Kidney epithelial cell (primary cell): ENCODE measurements around the gene BTG1. TPM values are rescaled to one million over a fixed set of nuclear protein-coding genes. Genes with fewer than 3 reads are reported as not detected.

ENCODE experiments used
- DNase-seq: peaks from one replicate; pipeline ENCODE4 v3.0.0-alpha.2; 2010; ENCODE audit warnings: low read depth
- H3K27me3 ChIP-seq: 2 replicates; pipeline ENCODE4 v1.6.0; 2011; ENCODE audit warnings: low read length; ENCODE audit not compliant: control insufficient read depth, insufficient read depth
- H3K36me3 ChIP-seq: 2 replicates; pipeline ENCODE4 v1.5.1; 2011; ENCODE audit warnings: low read length; ENCODE audit not compliant: control insufficient read depth, insufficient read depth
- H3K4me3 ChIP-seq: 2 replicates; pipeline ENCODE4 v1.5.1; 2011; ENCODE audit warnings: low read depth, mild to moderate bottlenecking, control low read depth, low read length
- CTCF ChIP-seq: IDR thresholded peaks from 2 replicates; pipeline ENCODE4 v1.5.1; 2011; ENCODE audit warnings: mild to moderate bottlenecking, moderate library complexity, low read length, control low read depth, inconsistent platforms; ENCODE audit not compliant: insufficient read depth, poor library complexity, severe bottlenecking
- total RNA-seq: library from RNA; depleted of rRNA; stranded (reverse); fragments of >200 nt; gene quantifications from 2 replicates; pipeline ENCODE4 v1.2.3, GENCODE V29; 2015

The BTG1 gene
- total RNA-seq, 1 donor from 2014 or later = 52.4 TPM

DNA sequence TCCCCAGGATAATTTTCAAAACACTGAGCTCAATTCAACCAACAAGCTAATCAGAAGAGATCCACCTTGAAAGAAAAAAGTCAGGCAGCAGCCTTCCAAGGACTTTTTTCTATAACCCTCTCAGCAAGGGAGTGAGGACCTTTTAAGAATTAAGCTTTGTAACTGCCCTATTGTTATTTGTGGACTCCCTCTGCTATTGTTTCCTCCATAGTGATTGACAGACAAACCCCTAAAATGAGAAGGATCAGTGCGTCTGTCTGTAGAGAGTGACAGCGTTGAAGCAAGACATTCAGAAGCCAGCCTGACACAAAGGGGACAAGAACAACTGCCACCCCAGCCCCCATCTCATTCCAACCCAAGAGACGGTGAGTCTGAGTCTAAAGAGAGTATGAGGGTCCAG lies 30.3 kb upstream of the BTG1 start:
- no peak for TF ChIP-seq CTCF
- H3K4me3 ChIP-seq = no peak overlapping the region
- H3K27me3 ChIP-seq = no peaks in the 10 kb centered on the region
- no peaks in the 10 kb centered on the region for H3K36me3 ChIP-seq
- no peak for DNase-seq

DNA sequence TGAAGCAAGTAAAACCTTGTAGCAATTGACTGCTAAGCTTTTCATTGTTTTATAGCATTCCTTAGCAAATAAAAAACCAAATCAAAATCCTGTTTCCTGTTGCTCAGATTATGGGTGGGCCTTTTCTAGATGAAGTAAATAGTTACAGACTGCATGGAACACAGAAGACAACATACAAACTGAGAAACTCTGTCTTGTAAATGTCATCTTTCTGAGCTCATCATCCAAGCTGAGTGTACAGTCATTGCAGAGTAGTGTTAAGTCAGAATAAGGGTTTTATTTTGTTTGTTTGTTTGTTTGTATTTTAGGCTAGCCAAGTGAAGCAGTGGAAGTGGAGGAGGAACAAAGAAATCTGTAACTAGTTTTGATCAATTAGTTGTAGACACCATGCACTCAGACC lies 24.4 kb upstream of the BTG1 start:
- H3K27me3 ChIP-seq = no peaks in the 10 kb centered on the region
- H3K4me3 ChIP-seq = no peak overlapping the region
- DNase-seq = no peak
- TF ChIP-seq CTCF = no peak
- H3K36me3 ChIP-seq = no peaks in the 10 kb centered on the region

GRCh38 chr12:92167075-92167474 lies 21.4 kb upstream of the BTG1 start:
- no peak for TF ChIP-seq CTCF
- Histone ChIP-seq H3K4me3 (no peak overlapping the region), H3K27me3 (no peaks in the 10 kb centered on the region), H3K36me3 (no peaks in the 10 kb centered on the region)
- DNase-seq = no peak

GRCh38 chr12:92164712-92165111 lies 19.1 kb upstream of the BTG1 start:
- no peak for TF ChIP-seq CTCF
- Histone ChIP-seq H3K4me3 (no peak overlapping the region), H3K36me3 (no peaks in the 10 kb centered on the region), H3K27me3 (no peaks in the 10 kb centered on the region)
- DNase-seq = no peak

DNA sequence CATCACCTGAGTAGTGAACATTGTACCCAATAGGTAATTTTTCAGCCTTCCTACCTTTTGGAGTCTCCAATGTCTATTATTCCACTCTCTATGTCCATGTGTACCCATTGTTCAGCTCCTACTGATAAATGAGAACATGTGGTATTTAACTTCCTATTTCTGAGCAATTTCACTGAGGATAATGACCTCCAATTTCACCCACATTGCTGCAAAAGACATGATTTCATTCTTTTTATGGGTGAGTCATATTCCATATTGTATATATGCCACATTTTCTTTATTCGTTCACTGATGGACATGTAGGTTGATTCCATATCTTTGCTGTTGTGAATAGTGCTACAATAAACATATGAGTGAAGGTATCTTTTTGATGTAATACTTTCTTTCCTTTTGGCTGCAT lies 16.4 kb upstream of the BTG1 start:
- no peaks in the 10 kb centered on the region for H3K36me3 ChIP-seq
- no peaks in the 10 kb centered on the region for H3K27me3 ChIP-seq
- no peak for DNase-seq
- no peak for TF ChIP-seq CTCF
- no peak overlapping the region for H3K4me3 ChIP-seq

GRCh38 chr12:92158796-92159439 lies 13.3 kb upstream of the BTG1 start:
- no peak overlapping the region for H3K4me3 ChIP-seq
- H3K27me3 ChIP-seq = no peaks in the 10 kb centered on the region
- TF ChIP-seq CTCF = no peak
- DNase-seq = no peak
- H3K36me3 ChIP-seq = no peaks in the 10 kb centered on the region
